Transverse colon (tissue), 4 donors: ENCODE measurements around the gene RGS9. TPM values are rescaled to one million over a fixed set of nuclear protein-coding genes. Genes with fewer than 3 reads are reported as not detected.
"Not testable (repeated sequence)": the region's sequence is repeated elsewhere in the genome, so short reads cannot be mapped to it uniquely, and the experiment has no call there.

Source experiments
- DNase-seq: peaks from one replicate; pipeline ENCODE4 v3.0.0-alpha.2; 2019
- H3K27ac ChIP-seq, 4 donors: fragments of 200-600 bp; sonication (generic); 2 replicates each; pipeline ENCODE4 v1.5.1; 2016 to 2018; ENCODE audit warnings: inconsistent platforms in 4 of 4
- H3K27me3 ChIP-seq: fragments of 200-600 bp; sonication (generic); 2 replicates; pipeline ENCODE4 v1.5.1; 2017; ENCODE audit warnings: inconsistent platforms
- H3K36me3 ChIP-seq, 4 donors: fragments of 200-600 bp; sonication (generic); 2 replicates each; pipeline ENCODE4 v1.5.1; 2017 to 2019; ENCODE audit warnings: inconsistent platforms in 4 of 4
- H3K4me1 ChIP-seq, 4 donors: fragments of 200-600 bp; sonication (generic); 2 replicates each; pipeline ENCODE4 v1.5.1; 2017 to 2020; ENCODE audit warnings: inconsistent platforms in 4 of 4
- H3K4me3 ChIP-seq, 4 donors: fragments of 200-600 bp; sonication (generic); 1 replicate in 1 of 4; 2 replicates in 3 of 4; pipeline versions ENCODE4 v1.5.1 to v1.6.1; 2017 to 2019; ENCODE audit warnings: inconsistent platforms in 4 of 4
- H3K9me3 ChIP-seq, 2 donors: fragments of 200-600 bp; sonication (generic); 2 replicates each; pipeline ENCODE4 v1.5.1; 2017 to 2019; ENCODE audit warnings: inconsistent platforms in 2 of 2
- CTCF ChIP-seq, 5 experiments: fragments of 200-600 bp in 3 of 5; fragments of 450-650 bp in 2 of 5; sonication (generic) in 3 of 5; IDR thresholded peaks; 1 replicate in 2 of 5; 2 replicates in 3 of 5; pipeline ENCODE4 v1.5.1; 2016 to 2017; ENCODE audit warnings: antibody characterized with exemption in 5 of 5, inconsistent platforms in 3 of 5, mild to moderate bottlenecking in 2 of 5, moderate library complexity in 1 of 5
- EP300 ChIP-seq: sonication (generic); formaldehyde crosslinking; IDR thresholded peaks from one replicate; pipeline ENCODE4 v1.6.1; 2017; ENCODE audit warnings: antibody characterized with exemption, low read depth
- POLR2A ChIP-seq: fragments of 450-650 bp; IDR thresholded peaks from one replicate; pipeline ENCODE4 v1.6.1; 2016; ENCODE audit warnings: antibody characterized with exemption, mild to moderate bottlenecking, moderate library complexity
- POLR2AphosphoS5 ChIP-seq, 3 donors: sonication (generic); formaldehyde crosslinking; IDR thresholded peaks; one replicate each; pipeline ENCODE4 v1.6.1; 2016; ENCODE audit warnings: antibody characterized with exemption in 3 of 3
- WGBS, 2 donors: methylation state at CpG; one replicate each; pipeline ENCODE4 v1.1.5; 2018; ENCODE audit warnings: low coverage in 1 of 2; 5-methylcytosine and 5-hydroxymethylcytosine counted together
- in situ Hi-C, 4 donors: fragments of 200-750 bp; cut with MboI; loops; one replicate each; pipeline versions ENCODE4 v1.15.0 to v1.15.1; 2017; ENCODE audit warnings: low sequenced_read_pairs in 3 of 4, low pct_ligation_motif_present in 1 of 4, low pct_unique_long_range_greater_than_20kb in 1 of 4
- intact Hi-C: fragments of 100-400 bp; cut with DNase I; formaldehyde crosslinking; loops from one replicate; pipeline ENCODE4 v1.15.1; 2023; ENCODE audit warnings: low total_unique reads
- total RNA-seq, 4 donors: library from RNA; depleted of rRNA; stranded (reverse); fragments of >200 nt; gene quantifications; one replicate each; pipeline ENCODE4 v1.1.0, GENCODE V29; 2016

The RGS9 gene
- total RNA-seq, 4 donors from 2014 or later, result 2.6 to 10.6 (median 7.8) TPM; not detected in 1

GRCh38 chr17:65093930-65094329, 43.2 kb upstream of the RGS9 start:
- H3K27ac ChIP-seq, result peak overlapping the region in 1 of 4 donors; percentile 70
- intact Hi-C loops (no loop called here), in situ Hi-C loops (no loop called here)
- no peaks in the 10 kb centered on the region for H3K9me3 ChIP-seq
- no peak for TF ChIP-seq POLR2AphosphoS5 (IDR thresholded peaks at IDR 0.05)
- TF ChIP-seq POLR2A, result no peak
- peak in 3 of 5 experiments; percentile 6 to 14 (median 10) for TF ChIP-seq CTCF (IDR thresholded peaks at IDR 0.05)
- no peaks in the 10 kb centered on the region for H3K36me3 ChIP-seq
- 87% methylated on average over 7 of the region's 7 CpGs; no CpG with 5 or more reads in 1 of the 2 donors for WGBS, 2 donors
- no peak overlapping the region for H3K4me3 ChIP-seq
- H3K4me1 ChIP-seq, result peaks cover 0 to 16% (median 6%) of the 10 kb centered on the region in 4 donors
- DNase-seq, result no peak
- no peaks in the 10 kb centered on the region for H3K27me3 ChIP-seq

- Histone ChIP-seq H3K4me3 (no peak overlapping the region), H3K27me3 (no peaks in the 10 kb centered on the region), H3K27ac (no peak overlapping the region), H3K9me3 (no peaks in the 10 kb centered on the region), H3K36me3 (no peaks in the 10 kb centered on the region), H3K4me1 (peaks cover 0 to 24% (median 10%) of the 10 kb centered on the region in 4 donors)
- in situ Hi-C loops (no loop called here), intact Hi-C loops (no loop called here)
- DNase-seq, result no peak
- TF ChIP-seq POLR2A (no peak), EP300 (no peak), CTCF (IDR thresholded peaks at IDR 0.05) (no peak), POLR2AphosphoS5 (IDR thresholded peaks at IDR 0.05) (no peak)
- 91% methylated on average over 1 of the region's 1 CpG for WGBS, 2 donors
Observed at GRCh38 chr17:65095465-65095864, 41.7 kb upstream of the RGS9 start.

- H3K4me3 ChIP-seq, in situ Hi-C loops, H3K9me3 ChIP-seq, DNase-seq, intact Hi-C loops, H3K27me3 ChIP-seq, H3K36me3 ChIP-seq, H3K27ac ChIP-seq: not testable (repeated sequence)
- H3K4me1 ChIP-seq, result peaks cover 4 to 31% (median 12%) of the 10 kb centered on the region in 4 donors
- WGBS, 2 donors, result 85 to 95% methylated on average over 2 of the region's 2 CpGs
Observed at GRCh38 chr17:65096382-65096781, 40.8 kb upstream of the RGS9 start.

- Histone ChIP-seq H3K27ac (no peak overlapping the region), H3K4me3 (no peak overlapping the region), H3K36me3 (no peaks in the 10 kb centered on the region), H3K27me3 (no peaks in the 10 kb centered on the region), H3K9me3 (no peaks in the 10 kb centered on the region), H3K4me1 (peaks cover 6 to 26% (median 12%) of the 10 kb centered on the region in 4 donors)
- no peak for DNase-seq
- TF ChIP-seq CTCF (IDR thresholded peaks at IDR 0.05) (no peak), EP300 (no peak), POLR2AphosphoS5 (IDR thresholded peaks at IDR 0.05) (no peak), POLR2A (no peak)
- 92 to 100% methylated on average over 1 to 2 of the region's 2 CpGs for WGBS, 2 donors
- in situ Hi-C loops, result no loop called here
- intact Hi-C loops, result no loop called here
Observed at GRCh38 chr17:65097110-65097509, 40.1 kb upstream of the RGS9 start.

- in situ Hi-C loops (no loop called here), intact Hi-C loops (no loop called here)
- no peak for TF ChIP-seq POLR2A
- no peak for TF ChIP-seq EP300
- TF ChIP-seq POLR2AphosphoS5 (IDR thresholded peaks at IDR 0.05), result no peak
- TF ChIP-seq CTCF (IDR thresholded peaks at IDR 0.05), result no peak
- no peaks in the 10 kb centered on the region for H3K27me3 ChIP-seq
- H3K4me3 ChIP-seq, result no peak overlapping the region
- peak overlapping the region; percentile 65 to 82 (median 70) for H3K27ac ChIP-seq
- peaks cover 6 to 20% (median 8%) of the 10 kb centered on the region in 4 donors for H3K4me1 ChIP-seq
- no peaks in the 10 kb centered on the region for H3K36me3 ChIP-seq
- H3K9me3 ChIP-seq, result no peaks in the 10 kb centered on the region
- no peak for DNase-seq
Observed at GRCh38 chr17:65099475-65099874, 37.7 kb upstream of the RGS9 start.
